Stimulated activated CD4-positive, alpha-beta T cell treated with anti-CD3 and anti-CD28 coated beads, TNF-alpha, amount 100 ng/mL, for 24 hours (primary cell): Measurements from ENCODE around the gene CCDC112.
"Not testable (repeated sequence)": the region's sequence is repeated elsewhere in the genome, so short reads cannot be mapped to it uniquely, and the experiment has no call there.

ENCODE experiments used
- DNase-seq, 3 experiments: peaks; one replicate each; pipeline ENCODE4 v3.0.0-alpha.2; 2020; ENCODE audit warnings: low read depth in 3 of 3

The CCDC112 gene

DNA sequence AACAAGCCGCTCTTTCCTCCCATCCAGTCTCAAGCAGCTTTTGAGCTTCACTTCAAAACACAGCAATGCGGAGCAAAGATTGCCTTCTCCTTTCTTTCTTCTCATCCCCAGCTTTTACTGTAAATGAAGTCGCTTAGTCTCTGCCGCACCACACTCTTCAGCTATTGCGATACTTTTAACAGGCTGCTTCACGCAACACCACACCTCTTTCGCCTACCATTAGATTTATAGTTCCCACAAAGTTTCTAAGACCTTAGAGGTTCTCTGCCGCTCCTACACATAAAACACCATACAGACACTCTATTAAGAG is 34.5 kb downstream of the CCDC112 start:
- DNase-seq: no peak

DNA sequence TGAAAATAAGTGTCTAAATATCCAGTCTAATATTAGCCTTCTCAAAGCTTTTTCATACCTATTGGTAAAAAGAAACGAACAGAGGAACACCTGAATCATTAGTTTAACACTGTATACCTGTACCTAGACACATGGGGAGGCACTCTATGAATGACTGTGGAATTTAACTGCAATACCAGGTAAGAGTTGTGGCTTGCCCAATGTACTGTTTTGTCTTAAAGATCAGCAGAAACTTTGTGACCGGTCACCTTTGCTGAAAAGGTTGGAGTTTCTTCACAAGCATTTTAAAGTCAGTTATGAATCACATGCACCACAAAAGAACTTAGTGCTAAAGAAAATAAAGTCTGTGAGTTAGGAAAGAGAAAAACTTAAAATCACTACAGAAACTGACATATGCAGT is 36.2 kb downstream of the CCDC112 start:
- DNase-seq: no peak

DNA sequence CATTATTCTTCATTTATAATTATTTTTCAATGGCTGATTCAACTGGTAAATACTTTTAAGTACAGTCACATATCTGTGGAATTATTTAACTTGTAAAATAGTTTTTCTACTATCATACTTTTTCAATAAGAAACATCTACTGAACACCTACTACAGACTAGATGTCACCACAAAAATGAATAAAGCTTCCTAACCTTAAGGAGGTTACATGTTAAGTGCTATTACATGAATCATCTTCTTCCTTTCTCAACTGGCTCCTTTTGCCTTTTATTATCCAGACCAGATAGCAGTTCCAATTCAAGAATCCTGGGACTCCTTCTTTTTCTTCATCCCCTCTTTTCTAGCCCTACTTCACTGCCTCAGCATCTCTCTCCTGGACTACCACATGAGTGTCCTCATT is 38.5 kb downstream of the CCDC112 start:
- no peak for DNase-seq

DNA sequence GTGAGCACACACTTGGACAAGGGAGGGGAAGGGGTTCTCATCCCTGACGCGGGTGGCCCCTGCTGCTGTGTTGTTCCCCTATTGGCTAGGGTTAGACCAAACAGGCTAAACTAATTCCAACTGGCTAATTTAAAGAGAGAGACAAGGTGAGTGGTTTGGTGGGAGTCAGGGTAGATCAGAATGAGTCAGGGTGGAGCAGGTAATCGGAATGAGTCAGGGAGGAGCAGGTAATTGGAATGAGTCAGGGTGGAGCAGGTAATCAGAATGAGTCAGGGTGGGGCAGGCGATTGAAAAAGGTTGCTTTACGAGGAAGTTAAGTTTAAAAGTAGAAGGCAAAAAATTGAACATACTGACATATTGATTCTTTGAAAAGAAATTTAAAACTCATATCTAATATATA is 47.1 kb downstream of the CCDC112 start:
- DNase-seq: not testable (repeated sequence)

DNA sequence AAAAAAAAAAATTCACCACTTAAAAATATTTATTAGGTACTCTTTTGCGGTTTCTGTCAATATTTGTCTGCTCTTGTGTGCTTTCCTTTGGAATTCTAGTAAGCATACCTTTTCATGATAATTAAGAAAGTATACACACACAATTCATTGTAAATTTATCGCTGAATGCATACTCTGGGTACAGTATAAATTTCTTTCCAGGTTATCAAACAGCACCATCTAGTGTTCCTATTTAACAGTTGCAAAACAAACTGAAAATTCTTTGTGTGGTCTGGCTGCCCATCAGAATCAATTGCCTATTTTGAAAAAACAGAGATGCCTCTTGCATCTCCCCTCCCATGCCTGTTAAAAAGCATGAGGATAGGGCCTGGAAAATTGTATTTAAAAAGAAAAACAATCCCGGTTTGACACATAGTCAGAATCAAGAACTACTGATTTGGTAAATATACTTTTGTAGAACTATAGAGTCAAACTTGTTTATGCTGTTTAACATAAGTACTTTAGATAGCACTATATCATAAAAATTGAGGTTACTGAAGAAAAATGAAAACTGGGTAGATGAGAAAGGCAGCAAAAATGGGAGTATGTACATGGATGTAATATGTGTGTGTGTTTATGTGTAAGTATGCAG is 50.0 kb downstream of the CCDC112 start:
- no peak for DNase-seq

DNA sequence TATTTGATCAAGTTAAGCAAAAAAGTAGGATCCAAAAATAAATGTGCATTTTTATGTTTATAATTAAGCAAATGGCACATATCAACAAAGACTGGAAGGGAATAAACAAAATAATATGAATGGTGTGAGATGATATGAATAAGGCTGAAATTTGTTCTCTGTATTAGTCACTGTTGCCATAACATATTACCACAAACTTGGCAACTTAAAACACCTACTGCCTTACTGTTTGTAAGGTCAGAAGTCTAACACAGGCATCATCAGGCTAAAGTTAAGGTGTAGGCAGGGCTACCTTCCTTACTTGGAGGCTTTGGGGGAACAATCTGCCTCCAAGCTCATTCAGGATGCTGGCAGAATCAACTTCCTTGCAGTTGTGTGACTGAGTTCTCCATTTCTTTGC is 53.0 kb downstream of the CCDC112 start:
- DNase-seq: no peak

DNA sequence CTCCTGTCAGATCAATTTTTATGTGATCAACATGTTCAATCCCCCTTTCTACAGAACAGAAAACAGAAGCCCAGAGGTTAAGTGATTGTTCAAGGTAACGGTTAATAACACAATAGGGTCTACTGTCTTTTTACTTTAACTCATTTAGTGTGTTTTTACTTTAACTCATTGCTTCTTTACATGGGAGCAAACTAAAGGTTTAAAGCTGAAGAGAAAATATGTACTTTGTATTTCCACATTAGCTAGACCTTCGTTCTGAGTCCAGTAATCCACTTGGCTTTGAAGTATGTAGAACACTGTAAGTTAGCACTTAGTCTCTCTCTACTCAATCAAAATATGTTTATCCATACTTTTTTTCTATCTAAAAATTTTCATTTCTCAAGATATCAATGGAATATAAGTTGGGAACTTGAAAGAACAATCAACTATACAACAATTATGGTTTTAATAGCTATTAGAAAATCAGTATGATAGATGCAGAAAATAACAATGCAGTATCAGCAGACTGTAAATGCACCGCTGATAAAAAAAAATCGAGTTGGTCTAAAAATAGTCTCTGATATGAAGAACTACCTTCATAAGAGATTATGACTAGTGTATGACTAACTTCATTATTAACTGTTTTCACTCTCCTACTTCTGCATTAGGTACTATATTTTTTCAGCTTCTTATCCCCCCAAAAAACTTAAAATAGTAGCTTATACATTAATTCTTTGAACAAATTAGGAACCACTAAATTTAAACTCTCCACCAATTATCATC is 54.4 kb downstream of the CCDC112 start:
- DNase-seq: no peak

DNA sequence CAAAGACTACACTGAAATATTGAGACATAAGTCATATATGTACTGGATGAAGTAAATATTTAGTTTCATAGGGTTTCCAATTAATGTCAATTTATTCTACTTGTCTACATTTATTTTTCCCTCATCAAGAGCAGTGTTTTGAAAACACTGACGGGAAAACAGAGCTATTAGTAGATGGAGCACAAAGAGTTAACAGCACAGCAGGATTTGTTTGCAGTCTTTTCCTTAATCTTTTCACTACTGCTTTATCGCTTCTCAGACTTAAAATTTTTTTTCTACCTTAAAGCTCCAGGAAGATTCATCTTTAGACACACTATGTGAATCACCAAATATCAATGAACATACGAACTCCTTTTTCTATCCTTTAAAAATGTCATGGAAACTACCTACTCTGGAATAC is 59.4 kb downstream of the CCDC112 start:
- DNase-seq: no peak

DNA sequence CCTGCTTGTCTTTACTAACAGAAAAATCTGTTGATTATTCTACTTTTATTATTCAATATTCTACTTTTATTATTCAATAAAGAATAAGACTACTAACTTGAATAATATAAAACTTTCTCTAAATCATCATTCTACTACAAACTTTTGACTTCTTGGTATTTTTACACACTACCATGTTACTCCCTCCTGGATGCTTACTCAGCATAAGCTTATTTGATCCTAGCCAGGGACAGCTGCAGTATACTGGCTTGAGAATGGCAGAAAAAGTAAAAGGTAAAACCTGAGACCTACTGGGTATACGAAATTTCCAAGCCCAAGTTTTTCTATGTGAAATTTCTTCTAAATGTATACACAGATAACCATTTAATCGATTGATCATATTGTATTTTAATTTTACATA is 59.9 kb downstream of the CCDC112 start:
- no peak for DNase-seq

DNA sequence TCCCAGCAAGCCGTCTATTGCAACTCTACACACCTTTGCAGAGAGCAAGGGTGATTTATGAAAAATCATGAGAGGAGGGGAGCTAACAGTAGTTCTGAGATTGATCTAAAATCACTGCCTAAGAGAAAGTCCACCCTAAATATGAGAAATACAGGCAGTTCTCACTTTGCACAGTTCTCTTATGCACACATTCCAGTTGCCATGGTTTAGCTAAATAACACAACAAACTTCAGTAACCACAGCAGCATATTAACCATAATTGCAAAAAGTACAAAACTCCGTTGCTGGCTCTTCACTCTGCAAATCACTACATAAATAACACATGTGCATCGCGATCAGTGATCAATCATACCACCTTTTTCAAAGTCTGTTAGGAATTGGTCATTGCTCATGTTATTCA is 64.9 kb downstream of the CCDC112 start:
- no peak for DNase-seq

DNA sequence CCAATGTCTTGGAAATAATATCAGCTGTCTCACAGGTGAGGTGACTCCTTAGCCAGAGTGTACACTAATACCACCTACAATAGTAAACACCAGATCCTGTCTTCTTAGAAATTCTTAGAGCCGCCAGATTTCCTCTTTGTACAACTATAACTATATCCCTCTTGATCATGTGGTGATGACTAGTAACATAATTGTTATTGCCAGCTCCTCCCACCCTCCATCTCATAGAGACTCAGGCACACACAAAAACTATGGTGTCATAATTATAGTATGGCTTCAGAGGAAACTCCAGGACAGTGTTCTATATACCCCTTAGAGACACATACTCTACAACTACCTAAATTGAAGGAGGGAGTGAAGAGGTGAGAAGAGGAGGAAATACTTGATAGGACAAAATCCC is 66.8 kb downstream of the CCDC112 start:
- DNase-seq: no peak

DNA sequence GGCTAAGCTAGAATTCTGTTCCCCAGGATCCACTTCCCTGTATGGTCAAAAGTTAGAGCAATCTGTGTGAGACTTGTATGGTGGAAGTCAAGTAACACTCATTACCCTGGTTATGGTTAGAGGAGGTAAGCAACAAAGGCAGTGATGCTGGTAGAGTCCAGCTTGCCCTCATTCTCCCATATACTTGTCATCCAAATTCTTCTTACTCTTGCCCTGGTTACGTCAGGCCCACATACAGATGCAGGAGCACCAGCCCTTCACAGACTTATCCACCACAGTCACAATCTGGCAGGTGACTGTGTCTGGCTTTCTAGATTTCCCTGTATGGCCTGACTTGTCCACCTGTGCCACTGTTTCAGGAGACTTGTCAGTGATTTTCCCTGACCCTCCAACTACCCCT is 69.2 kb downstream of the CCDC112 start:
- DNase-seq: no peak
